ENCODE results near the gene LEMD2. TPM values are rescaled to one million over a fixed set of nuclear protein-coding genes. Genes with fewer than 3 reads are reported as not detected.
"Not testable (repeated sequence)": the region's sequence is repeated elsewhere in the genome, so short reads cannot be mapped to it uniquely, and the experiment has no call there.

Gene LEMD2
- total RNA-seq, 1 experiment from 2014 or later = 65.9 TPM

- no peaks in the 10 kb centered on the region for H3K9me3 ChIP-seq (ENCODE audit: insufficient read depth, low read depth)
- H3K27ac ChIP-seq = no peak overlapping the region
- peaks cover 8% of the 10 kb centered on the region; the same call in 1 of the 2 replicates for H3F3A ChIP-seq (ENCODE audit: insufficient read depth, low read depth)
- no peaks in the 10 kb centered on the region for H3K27me3 ChIP-seq (ENCODE audit: insufficient read depth, low read depth)
- ChIA-PET CTCF (interaction anchor here (0.6 kb wide), 1 partner anchor 306 kb away, joined by 4 read pairs; no protein-coding TSS in a partner anchor), POLR2A (ENCODE audit: unreplicated experiment) (no interaction called here)
- no peaks in the 10 kb centered on the region for H3K9me2 ChIP-seq (ENCODE audit: insufficient read depth)
- no peak overlapping the region for H2AFZ ChIP-seq
- no peak for DNase-seq
- H3K4me3 ChIP-seq = no peak overlapping the region
- H3K36me3 ChIP-seq (ENCODE audit: low read depth) = no peaks in the 10 kb centered on the region
- TF ChIP-seq CTCF (conservative IDR thresholded peaks at IDR 0.05) (no peak), EZH2 (IDR thresholded peaks at IDR 0.05; ENCODE audit: low read depth) (no peak)
- H4K20me1 ChIP-seq (ENCODE audit: insufficient read depth) = no peaks in the 10 kb centered on the region
- no peaks in the 10 kb centered on the region for H3K79me2 ChIP-seq (ENCODE audit: low read depth)
- intact Hi-C loops (cut with micrococcal nuclease; ENCODE audit: unreplicated experiment) = no loop called here
- H3K4me2 ChIP-seq = no peak overlapping the region
- BruUV-seq (replicated peaks) = no TSS peak
- peaks cover 20% of the 10 kb centered on the region for H3K4me1 ChIP-seq (replicated peaks; ENCODE audit: insufficient read depth)
Observed at GRCh38 chr6:33834401-33835392, 45.8 kb upstream of the LEMD2 start.

GRCh38 chr6:33833599-33833998, 44.7 kb upstream of the LEMD2 start:
- Histone ChIP-seq H3K27ac (no peak overlapping the region), H3K4me1 (replicated peaks; ENCODE audit: insufficient read depth) (peaks cover 9% of the 10 kb centered on the region), H4K20me1 (ENCODE audit: insufficient read depth) (no peaks in the 10 kb centered on the region), H3K36me3 (ENCODE audit: low read depth) (no peaks in the 10 kb centered on the region), H3K9me2 (ENCODE audit: insufficient read depth) (no peaks in the 10 kb centered on the region), H3F3A (ENCODE audit: insufficient read depth, low read depth) (no peaks in the 10 kb centered on the region), H3K4me3 (no peak overlapping the region), H2AFZ (no peak overlapping the region), H3K27me3 (ENCODE audit: insufficient read depth, low read depth) (no peaks in the 10 kb centered on the region), H3K9me3 (ENCODE audit: insufficient read depth, low read depth) (no peaks in the 10 kb centered on the region), H3K4me2 (no peak overlapping the region), H3K79me2 (ENCODE audit: low read depth) (no peaks in the 10 kb centered on the region)
- BruUV-seq (replicated peaks) = no TSS peak
- CTCF ChIA-PET = no interaction called here
- POLR2A ChIA-PET (ENCODE audit: unreplicated experiment) = no interaction called here
- TF ChIP-seq EZH2 (IDR thresholded peaks at IDR 0.05; ENCODE audit: low read depth) (no peak), CTCF (conservative IDR thresholded peaks at IDR 0.05) (no peak)
- no peak for DNase-seq
- intact Hi-C loops (cut with micrococcal nuclease; ENCODE audit: unreplicated experiment) = no loop called here

- H3K4me1 ChIP-seq (replicated peaks; ENCODE audit: insufficient read depth); H2AFZ ChIP-seq; H3K27ac ChIP-seq; H3K36me3 ChIP-seq (ENCODE audit: low read depth); H3K9me2 ChIP-seq (ENCODE audit: insufficient read depth); H3K4me3 ChIP-seq; H3F3A ChIP-seq (ENCODE audit: insufficient read depth, low read depth); DNase-seq; H3K27me3 ChIP-seq (ENCODE audit: insufficient read depth, low read depth); H3K79me2 ChIP-seq (ENCODE audit: low read depth); intact Hi-C loops (cut with micrococcal nuclease; ENCODE audit: unreplicated experiment); H4K20me1 ChIP-seq (ENCODE audit: insufficient read depth); H3K9me3 ChIP-seq (ENCODE audit: insufficient read depth, low read depth); H3K4me2 ChIP-seq; BruUV-seq (replicated peaks); CTCF ChIA-PET; POLR2A ChIA-PET (ENCODE audit: unreplicated experiment): not testable (repeated sequence)
Observed at GRCh38 chr6:33832831-33833230, 43.9 kb upstream of the LEMD2 start.

- H2AFZ ChIP-seq; H3K4me2 ChIP-seq; H3K27ac ChIP-seq; DNase-seq; H3K4me3 ChIP-seq; intact Hi-C loops (cut with micrococcal nuclease; ENCODE audit: unreplicated experiment); H3F3A ChIP-seq (ENCODE audit: insufficient read depth, low read depth); H3K79me2 ChIP-seq (ENCODE audit: low read depth); H3K4me1 ChIP-seq (replicated peaks; ENCODE audit: insufficient read depth); H3K36me3 ChIP-seq (ENCODE audit: low read depth); CTCF ChIA-PET; BruUV-seq (replicated peaks); H4K20me1 ChIP-seq (ENCODE audit: insufficient read depth); H3K27me3 ChIP-seq (ENCODE audit: insufficient read depth, low read depth); H3K9me2 ChIP-seq (ENCODE audit: insufficient read depth); H3K9me3 ChIP-seq (ENCODE audit: insufficient read depth, low read depth): not testable (repeated sequence)
- POLR2A ChIA-PET (ENCODE audit: unreplicated experiment) = interaction anchor here (0.6 kb wide), 1 partner anchor 586 kb away, joined by 6 read pairs; no protein-coding TSS in a partner anchor
Observed at GRCh38 chr6:33831725-33832124, 42.8 kb upstream of the LEMD2 start.

Data from PC-9 (cell line).